Measurements from ENCODE around the gene FCRLB. TPM values are rescaled to one million over a fixed set of nuclear protein-coding genes. Genes with fewer than 3 reads are reported as not detected.
"Not testable (repeated sequence)": the region's sequence is repeated elsewhere in the genome, so short reads cannot be mapped to it uniquely, and the experiment has no call there.

FCRLB gene
- total RNA-seq, 4 donors from 2014 or later: 0.72 to 1.4 (median 0.81) TPM; not detected in 1

DNA sequence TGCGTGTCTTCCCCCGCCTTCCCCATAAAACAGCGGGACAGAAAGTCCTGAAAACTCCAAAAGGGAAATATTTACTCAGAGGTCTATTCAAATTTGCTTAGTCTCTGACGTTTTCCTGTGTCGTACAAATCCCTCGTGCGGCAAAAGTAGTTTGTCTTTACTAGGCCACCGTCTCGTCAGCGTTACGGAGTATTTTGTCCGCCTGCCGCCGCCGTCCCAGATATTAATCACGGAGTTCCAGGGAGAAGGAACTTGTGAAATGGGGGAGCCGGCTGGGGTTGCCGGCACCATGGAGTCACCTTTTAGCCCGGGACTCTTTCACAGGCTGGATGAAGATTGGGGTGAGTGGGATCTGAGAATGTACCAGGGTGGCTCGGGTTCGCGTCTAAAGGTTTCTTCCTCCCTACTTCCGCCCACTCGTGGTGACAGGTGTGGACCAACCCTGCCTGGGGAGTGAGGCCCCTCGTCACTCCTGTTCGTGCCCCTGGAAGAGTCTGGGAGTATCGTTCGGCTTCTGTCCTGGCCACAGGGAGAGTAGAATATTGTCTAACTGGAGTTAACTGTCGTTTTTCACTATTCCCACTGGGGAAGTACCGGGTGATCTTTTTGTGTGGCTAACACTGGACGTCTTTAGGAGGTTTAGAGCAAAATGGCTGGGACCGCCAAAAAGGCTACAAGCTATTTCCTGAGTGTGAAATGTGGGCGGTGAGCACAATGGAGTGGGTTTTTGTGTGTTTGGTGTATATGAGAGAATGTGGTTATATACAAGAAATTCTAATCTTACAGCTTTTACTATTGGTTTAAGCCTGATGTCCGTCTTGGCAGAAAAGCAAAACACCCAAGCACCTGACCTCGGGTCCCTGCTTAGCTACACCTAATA lies 45.0 kb downstream of the FCRLB start, which contains the start of gene ATF6:
Gene ATF6 (plus strand): TSS at position 219 of the 880 bp plus-strand sequence. CDS start 41 bp downstream, at position 260.
- Histone ChIP-seq H3K4me3 (peak within 1 kb of the TSS; percentile 94), H3K4me1 (peaks cover 32% of the 10 kb centered on the region), H3K9me3 (no peaks in the 10 kb centered on the region), H3K36me3 (no peaks in the 10 kb centered on the region), H3K27ac (peak within 1 kb of the TSS; percentile 93), H3K27me3 (no peaks in the 10 kb centered on the region)
- WGBS: 0% methylated on average over 34 of the region's 35 CpGs
- TF ChIP-seq POLR2AphosphoS5 (IDR thresholded peaks at IDR 0.05) (peak; percentile 59 to 100 (median 74)), POLR2A (IDR thresholded peaks at IDR 0.05) (peak in 1 of 2 donors; percentile 55), EP300 (IDR thresholded peaks at IDR 0.05) (peak; percentile 34)
- TF ChIP-seq, protein P1, sequence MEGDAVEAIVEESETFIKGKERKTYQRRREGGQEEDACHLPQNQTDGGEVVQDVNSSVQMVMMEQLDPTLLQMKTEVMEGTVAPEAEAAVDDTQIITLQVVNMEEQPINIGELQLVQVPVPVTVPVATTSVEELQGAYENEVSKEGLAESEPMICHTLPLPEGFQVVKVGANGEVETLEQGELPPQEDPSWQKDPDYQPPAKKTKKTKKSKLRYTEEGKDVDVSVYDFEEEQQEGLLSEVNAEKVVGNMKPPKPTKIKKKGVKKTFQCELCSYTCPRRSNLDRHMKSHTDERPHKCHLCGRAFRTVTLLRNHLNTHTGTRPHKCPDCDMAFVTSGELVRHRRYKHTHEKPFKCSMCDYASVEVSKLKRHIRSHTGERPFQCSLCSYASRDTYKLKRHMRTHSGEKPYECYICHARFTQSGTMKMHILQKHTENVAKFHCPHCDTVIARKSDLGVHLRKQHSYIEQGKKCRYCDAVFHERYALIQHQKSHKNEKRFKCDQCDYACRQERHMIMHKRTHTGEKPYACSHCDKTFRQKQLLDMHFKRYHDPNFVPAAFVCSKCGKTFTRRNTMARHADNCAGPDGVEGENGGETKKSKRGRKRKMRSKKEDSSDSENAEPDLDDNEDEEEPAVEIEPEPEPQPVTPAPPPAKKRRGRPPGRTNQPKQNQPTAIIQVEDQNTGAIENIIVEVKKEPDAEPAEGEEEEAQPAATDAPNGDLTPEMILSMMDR (IDR thresholded peaks at IDR 0.05): no peak
- DNase-seq (ENCODE audit: low spot score in 2 of 2): peak; percentile 94 to 96

GRCh38 chr1:161768461-161768860 lies 47.1 kb downstream of the FCRLB start:
- Histone ChIP-seq H3K36me3 (no peaks in the 10 kb centered on the region), H3K4me3 (no peak overlapping the region), H3K27me3 (no peaks in the 10 kb centered on the region), H3K27ac (no peak overlapping the region), H3K9me3 (no peaks in the 10 kb centered on the region), H3K4me1 (peaks cover 40% of the 10 kb centered on the region)
- TF ChIP-seq, protein P1 (IDR thresholded peaks at IDR 0.05): no peak
- TF ChIP-seq POLR2AphosphoS5 (IDR thresholded peaks at IDR 0.05) (no peak), POLR2A (IDR thresholded peaks at IDR 0.05) (no peak), EP300 (IDR thresholded peaks at IDR 0.05) (no peak)
- 94% methylated on average over 5 of the region's 5 CpGs for WGBS
- DNase-seq (ENCODE audit: low spot score in 2 of 2): no peak

GRCh38 chr1:161768986-161769672 lies 47.8 kb downstream of the FCRLB start:
- no peak for DNase-seq (ENCODE audit: low spot score in 2 of 2)
- TF ChIP-seq POLR2AphosphoS5 (IDR thresholded peaks at IDR 0.05): no peak
- Histone ChIP-seq H3K27ac (no peak overlapping the region), H3K27me3 (no peaks in the 10 kb centered on the region), H3K36me3 (no peaks in the 10 kb centered on the region), H3K4me3 (no peak overlapping the region), H3K9me3 (no peaks in the 10 kb centered on the region), H3K4me1 (peaks cover 40% of the 10 kb centered on the region)

DNA sequence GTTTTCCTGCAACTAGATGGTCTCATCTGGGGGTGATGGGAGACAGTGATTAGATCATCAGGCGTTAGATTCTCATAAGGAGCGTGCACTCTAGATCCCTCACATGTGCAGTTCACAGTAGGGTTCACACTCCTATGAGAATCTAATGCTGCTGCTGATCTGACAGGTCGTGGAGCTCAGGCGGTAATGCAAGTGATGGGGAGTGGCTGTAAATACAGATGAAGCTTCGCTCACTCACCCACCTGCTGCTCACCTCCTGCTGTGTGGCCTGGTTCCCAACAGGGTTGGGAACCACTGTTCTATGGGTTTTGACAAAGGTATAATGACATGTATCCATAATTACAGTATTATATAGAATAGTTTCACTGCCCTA lies 48.3 kb downstream of the FCRLB start:
- DNase-seq (ENCODE audit: low spot score in 2 of 2); H3K9me3 ChIP-seq; H3K4me3 ChIP-seq; H3K27ac ChIP-seq; H3K36me3 ChIP-seq; H3K27me3 ChIP-seq: not testable (repeated sequence)
- H3K4me1 ChIP-seq: peaks cover 40% of the 10 kb centered on the region
- WGBS: 90% methylated on average over 5 of the region's 5 CpGs

DNA sequence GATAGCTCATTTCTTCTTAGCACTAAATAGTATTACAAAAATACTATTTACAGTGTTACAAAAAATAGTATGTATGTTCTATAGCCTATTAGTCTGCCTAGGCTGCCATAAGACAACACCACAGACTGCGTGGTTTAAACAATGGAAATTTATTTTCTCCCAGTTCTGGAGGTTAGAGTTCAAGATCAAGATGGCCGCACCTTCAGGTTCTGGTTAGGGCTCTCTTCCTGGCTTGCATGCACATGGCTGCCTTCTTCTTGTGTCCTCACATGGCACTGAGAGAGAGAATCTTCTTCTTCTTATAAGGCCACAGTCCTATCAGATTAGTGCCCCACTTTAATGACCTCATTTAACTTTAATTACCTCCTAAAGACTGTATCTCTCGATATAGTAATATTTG lies 48.9 kb downstream of the FCRLB start:
- peaks cover 40% of the 10 kb centered on the region for H3K4me1 ChIP-seq
- 99% methylated on average over 3 of the region's 3 CpGs for WGBS
- no peak for TF ChIP-seq EP300 (IDR thresholded peaks at IDR 0.05)
- TF ChIP-seq POLR2AphosphoS5 (IDR thresholded peaks at IDR 0.05): no peak
- no peak for TF ChIP-seq POLR2A (IDR thresholded peaks at IDR 0.05)
- TF ChIP-seq, protein P1 (IDR thresholded peaks at IDR 0.05): no peak

GRCh38 chr1:161771161-161771560 lies 49.8 kb downstream of the FCRLB start:
- Histone ChIP-seq H3K4me1 (peaks cover 40% of the 10 kb centered on the region), H3K27me3 (no peaks in the 10 kb centered on the region), H3K9me3 (no peaks in the 10 kb centered on the region), H3K27ac (no peak overlapping the region), H3K4me3 (no peak overlapping the region), H3K36me3 (no peaks in the 10 kb centered on the region)
- TF ChIP-seq POLR2AphosphoS5 (IDR thresholded peaks at IDR 0.05): no peak
- TF ChIP-seq, protein P1 (IDR thresholded peaks at IDR 0.05): no peak
- WGBS: 81% methylated on average over 5 of the region's 5 CpGs
- DNase-seq (ENCODE audit: low spot score in 2 of 2): no peak

More for the DNA sequence above, 48.9 kb downstream of the FCRLB start:
- no peak overlapping the region for H3K27ac ChIP-seq
- H3K9me3 ChIP-seq: no peaks in the 10 kb centered on the region
- no peaks in the 10 kb centered on the region for H3K36me3 ChIP-seq
- no peak for DNase-seq (ENCODE audit: low spot score in 2 of 2)
- no peaks in the 10 kb centered on the region for H3K27me3 ChIP-seq
- H3K4me3 ChIP-seq: no peak overlapping the region
